ENCODE measurements around the gene MRPL52.
"Not testable (repeated sequence)": the region's sequence is repeated elsewhere in the genome, so short reads cannot be mapped to it uniquely, and the experiment has no call there.

MRPL52 gene

DNA sequence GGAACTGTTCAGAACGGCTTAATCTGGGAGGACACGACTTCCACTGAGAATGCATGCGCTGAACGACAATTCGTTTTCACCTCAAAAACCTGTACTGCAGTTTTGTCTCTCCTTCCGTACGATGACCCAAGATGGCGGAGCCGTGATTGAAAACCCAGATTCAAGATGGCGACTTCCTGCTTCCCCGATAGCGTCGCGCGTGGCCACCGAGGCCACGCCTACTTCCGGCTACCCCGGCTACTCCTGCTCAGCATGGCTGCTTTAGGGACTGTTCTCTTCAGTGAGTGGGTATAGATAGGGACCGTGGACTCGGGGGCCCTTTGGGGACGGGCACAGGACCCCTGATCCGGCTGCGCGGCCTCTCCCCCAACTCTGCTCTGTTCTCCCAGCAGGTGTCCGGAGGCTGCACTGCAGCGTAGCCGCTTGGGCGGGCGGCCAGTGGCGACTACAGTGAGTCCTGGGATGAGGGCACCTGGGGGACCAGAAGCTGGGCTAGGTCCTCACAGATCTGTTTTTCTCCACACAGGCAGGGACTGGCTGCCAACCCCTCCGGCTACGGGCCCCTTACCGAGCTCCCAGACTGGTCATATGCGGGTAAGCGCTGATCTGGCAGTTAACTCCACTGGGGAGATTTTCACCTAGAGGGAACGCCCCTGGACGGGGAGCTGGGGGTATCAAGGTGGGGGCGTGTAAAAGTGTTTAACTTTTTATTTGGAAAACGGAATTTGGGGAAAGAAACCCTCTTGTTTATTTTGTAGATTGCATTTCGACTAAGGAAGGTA, at the start of gene MRPL52:
TSS of gene MRPL52 (plus strand) at position 227 of the 782 bp plus-strand sequence. CDS start at position 253, 26 bp downstream.
- peak; percentile 84 for DNase-seq

- DNase-seq, result no peak
Observed at GRCh38 chr14:22780105-22780679, 49.5 kb upstream of the MRPL52 start.

- DNase-seq, result no peak
Observed at GRCh38 chr14:22780941-22781300, 48.8 kb upstream of the MRPL52 start.

GRCh38 chr14:22781301-22781991, 48.2 kb upstream of the MRPL52 start:
- DNase-seq, result peak; percentile 18

DNA sequence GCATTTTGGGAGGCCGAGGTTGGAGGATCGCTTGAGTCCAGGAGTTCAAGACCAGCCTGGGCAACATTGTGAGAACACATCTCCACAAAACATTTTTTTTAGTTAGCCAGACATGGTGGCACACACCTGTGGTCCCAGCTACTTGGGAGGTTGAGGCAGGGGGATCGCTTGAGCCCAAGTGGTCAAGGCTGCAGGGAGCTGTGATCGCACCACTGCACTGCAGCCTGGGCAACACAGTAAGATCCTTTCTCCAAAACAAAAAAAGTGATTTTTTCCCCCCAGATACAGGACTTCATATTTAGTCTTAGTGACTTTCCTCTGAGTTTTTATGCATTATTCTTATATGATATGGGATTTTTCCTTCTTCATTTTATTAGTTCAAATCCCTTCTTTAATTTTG, 43.0 kb upstream of the MRPL52 start:
- no peak for DNase-seq

DNA sequence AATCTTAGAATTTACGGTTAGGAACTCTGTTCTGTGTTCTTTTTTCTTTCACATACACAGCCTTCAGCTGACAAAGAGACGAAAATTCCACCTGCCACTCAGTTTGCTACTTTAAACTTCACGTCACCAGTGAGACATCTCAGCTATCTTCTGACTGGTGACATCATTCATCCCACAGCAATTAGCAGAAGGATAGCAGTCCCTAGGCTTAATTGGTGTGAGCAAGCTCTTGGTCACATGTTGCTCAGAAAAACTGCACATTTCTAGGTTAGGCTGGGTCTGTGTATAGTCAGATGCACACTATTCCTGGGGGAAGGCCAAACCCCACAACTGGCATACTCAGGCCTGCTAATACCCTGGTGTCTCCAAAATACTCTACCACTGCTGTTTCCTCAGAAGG, 38.4 kb upstream of the MRPL52 start:
- DNase-seq, result no peak

DNA sequence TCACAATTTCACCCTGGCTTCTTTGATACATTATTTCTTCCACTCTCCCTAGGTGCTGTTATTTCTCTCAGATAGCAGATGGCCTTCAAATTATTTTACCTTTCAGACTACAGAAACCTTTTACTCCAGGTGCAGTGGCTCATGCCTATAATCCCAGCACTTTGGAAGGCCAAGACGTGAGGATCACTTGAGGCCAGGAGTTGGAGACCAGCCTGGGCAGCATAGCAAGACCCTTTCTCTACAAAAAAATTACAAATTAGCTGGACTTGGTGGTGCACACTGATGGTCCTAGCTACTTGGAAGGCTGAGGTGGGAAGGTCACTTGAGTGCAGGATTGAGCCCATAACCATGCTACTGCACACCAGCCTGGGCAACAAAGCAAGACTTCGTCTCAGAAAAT, 37.5 kb upstream of the MRPL52 start:
- no peak for DNase-seq

- not testable (repeated sequence) for DNase-seq
Observed at GRCh38 chr14:22793550-22793949, 36.1 kb upstream of the MRPL52 start.

DNA sequence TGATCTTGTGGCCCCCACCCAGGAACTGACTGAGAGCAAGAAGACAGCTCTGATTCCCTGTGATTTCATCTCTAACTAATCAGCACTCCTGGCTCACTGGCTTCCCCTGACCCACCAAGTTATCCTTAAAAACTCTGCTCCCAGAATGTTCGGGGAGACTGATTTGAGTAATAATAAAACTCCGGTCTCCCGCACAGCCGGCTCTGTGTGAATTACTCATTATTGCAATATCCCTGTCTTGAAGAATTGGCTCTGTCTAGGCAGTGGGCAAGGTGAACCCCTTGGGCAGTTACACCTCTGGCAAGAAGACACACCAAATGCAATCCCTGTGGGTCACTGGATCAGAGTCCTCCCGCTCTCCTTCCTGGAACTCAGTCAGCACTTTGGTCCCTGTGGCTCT, 35.7 kb upstream of the MRPL52 start:
- DNase-seq, result no peak

- DNase-seq, result no peak
Observed at GRCh38 chr14:22794551-22794951, 35.1 kb upstream of the MRPL52 start.

GRCh38 chr14:22796087-22796707, 33.5 kb upstream of the MRPL52 start:
- DNase-seq, result no peak

DNA sequence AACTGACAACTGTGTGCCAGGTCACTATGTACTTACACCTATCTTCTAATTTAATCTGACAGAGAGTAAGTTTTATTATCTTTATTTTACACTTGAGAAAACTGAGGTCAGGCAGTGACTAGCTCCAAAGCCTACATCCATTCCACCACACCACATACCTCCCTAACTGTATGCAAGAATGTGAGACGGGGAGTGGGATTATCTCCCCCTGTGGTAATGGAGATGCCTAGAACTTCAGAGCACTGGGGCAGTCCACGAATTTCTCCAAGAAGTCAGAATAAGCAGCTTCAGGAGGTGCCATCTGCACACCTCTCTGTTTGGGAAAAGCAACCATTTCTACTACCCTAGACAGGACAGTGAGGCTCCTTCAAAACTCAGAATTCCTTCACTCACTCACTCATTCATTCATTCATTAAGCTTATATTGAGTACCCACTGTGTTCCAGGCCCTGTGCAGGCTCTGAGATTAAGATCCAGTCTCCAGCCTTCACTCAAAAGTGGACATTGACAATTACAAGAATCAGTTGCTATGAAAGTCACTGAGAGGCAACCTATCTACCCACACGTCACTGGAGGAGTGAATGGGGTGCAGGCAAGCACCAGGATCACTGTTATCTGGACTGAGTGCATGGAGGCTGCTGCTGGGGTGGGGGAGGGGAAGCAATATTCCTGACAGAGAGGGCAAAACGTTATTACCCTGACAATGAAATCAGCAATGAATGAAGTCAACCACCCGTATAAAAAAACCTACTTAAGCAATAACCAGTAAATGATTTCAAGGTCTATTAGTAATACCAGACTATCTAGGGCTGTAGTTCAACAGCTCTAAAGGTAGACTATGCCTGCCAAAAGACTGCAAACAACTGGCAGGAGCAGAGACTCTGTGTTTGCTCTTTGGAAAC, 32.4 kb upstream of the MRPL52 start:
- DNase-seq, result no peak

DNA sequence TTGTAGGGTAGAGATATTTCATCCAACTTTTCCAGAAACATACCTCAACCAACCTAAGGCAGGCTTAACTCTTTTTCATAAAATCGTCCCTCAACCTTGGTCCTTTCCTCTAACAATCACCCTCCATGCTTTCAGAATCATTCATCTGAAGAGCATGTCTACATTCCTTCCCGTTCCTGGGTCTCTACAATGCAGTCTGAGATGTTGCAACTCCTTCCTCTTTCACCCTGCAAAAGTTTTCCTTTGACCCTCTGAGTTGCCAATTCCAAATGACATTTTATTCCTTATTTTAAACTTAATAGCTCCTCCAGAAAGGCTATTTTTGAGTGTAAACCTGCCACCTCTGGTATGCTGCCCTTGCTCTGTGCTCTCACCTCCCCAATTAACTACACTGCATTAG, 31.2 kb upstream of the MRPL52 start:
- no peak for DNase-seq

- DNase-seq, result no peak
Observed at GRCh38 chr14:22800346-22800745, 29.3 kb upstream of the MRPL52 start.

DNA sequence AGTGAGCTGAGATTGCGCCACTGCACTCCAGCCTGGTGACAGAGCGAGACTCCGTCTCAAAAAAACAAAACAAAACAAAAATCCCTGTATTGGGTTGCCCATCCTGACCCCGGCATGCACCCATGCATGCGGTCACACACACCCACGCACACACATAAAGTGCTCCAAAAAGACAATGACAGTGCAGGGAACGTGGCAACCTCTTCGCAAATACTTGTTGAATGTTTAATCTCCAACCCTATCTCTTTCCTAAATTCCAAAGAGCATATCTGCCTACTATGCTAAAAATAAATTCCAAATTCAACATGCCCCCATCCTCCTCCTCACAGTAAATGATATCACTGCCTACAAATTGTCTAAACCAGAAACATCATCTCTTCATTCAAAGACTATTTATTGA, 28.0 kb upstream of the MRPL52 start:
- no peak for DNase-seq

GRCh38 chr14:22802860-22803686, 26.6 kb upstream of the MRPL52 start:
- DNase-seq, result no peak

DNA sequence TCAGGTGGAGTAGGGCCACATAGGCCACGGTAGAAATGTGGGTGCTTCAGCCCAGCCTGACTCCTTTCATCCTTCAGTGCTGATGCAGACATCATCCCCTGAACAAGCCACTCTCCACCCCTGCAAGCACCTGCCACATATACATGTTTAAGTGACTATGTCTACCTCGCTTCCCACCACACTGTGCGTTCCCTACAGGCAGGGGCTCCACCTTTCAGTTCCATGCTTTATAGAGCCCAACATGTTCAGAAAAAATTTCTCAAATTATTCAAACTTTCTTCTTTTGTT, 26.1 kb upstream of the MRPL52 start:
- no peak for DNase-seq

DNA sequence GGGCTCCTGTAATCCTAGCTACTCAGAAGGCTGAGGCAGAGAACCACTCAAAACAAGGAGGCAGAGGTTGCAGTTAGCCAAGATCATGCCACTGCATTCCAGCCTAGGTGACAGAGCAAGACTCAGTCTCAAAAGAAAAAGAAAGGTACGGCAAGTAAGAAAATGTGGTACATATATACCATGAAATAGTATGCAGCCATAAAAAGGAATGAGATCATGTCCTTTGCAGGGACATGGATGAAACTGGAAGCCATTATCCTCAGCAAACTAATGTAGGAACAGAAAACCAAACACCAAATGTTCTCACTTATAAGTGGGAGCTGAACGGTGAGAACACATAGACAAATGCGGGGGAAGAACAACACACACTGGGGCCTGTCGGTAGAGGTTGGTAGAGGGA, 24.5 kb upstream of the MRPL52 start:
- not testable (repeated sequence) for DNase-seq

- no peak for DNase-seq
Observed at GRCh38 chr14:22807432-22808087, 22.1 kb upstream of the MRPL52 start.

DNA sequence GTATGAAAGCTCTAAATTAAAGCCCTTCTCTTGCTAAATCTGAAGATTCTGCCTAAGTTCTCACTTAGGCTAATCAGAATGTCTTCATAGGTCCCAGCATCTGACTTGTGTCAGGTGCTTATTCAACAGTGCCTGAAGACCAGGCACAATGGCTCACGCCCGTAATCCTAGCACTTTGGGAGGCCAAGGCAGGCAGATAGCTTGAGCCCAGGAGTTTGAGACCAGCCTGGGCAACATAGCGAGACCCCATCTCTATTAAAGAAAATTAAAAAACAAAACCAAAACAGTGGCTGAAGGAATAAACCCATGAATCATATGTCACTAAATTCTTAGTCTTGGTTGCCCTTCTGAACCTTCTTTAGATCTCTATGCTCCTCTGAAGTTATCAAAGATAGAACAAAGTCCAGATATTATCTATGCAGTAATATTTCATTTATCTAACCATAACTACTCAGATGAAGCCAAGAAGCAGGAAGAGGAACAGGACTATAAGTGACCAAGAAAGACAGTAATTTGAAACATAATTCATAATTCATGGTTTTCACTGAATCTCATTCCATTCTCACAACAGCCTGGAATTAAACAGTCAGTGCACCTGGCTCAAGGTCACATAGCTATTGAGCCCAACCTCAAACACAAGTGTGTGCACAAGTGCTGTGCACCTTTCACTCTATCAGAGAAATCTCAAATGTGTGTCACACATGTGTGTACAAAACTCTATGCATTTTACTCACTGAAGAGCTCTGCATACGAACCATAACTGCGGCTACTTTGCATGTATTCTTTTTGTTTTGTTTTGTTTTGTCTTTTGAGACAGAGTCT, 21.1 kb upstream of the MRPL52 start:
- DNase-seq, result no peak

DNA sequence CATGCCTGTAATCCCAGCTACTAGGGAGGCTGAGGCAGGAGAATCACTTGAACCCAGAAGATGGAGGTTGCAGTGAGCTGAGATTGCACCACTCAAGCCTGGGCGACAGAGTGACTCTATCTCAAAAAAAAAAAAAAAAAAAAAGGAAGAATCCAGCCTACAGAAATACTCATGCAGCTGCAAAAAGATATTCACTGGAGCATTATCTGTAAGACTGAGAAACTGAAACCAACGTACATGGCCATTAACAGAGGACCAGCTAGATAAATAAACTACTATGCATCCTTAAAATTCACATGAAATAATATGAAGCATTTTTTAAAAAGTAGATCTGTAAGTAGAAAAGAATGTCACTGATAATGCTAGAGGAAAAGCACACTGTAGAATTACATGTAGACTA, 18.0 kb upstream of the MRPL52 start:
- no peak for DNase-seq
